Type B pancreatic cell (in vitro differentiated cells): ENCODE measurements around the gene MPST. TPM values are rescaled to one million over a fixed set of nuclear protein-coding genes. Genes with fewer than 3 reads are reported as not detected.

Source experiments
- DNase-seq: peaks from one replicate; pipeline ENCODE4 v3.0.0; 2021; ENCODE audit warnings: mixed read lengths; ENCODE audit not compliant: unreplicated experiment; ENCODE audit errors: extremely low spot score
- H3K27ac Mint-ChIP-seq: 2 replicates; pipeline ENCODE4 v1.8.0; 2021; ENCODE audit warnings: mild to moderate bottlenecking, mixed read lengths
- H3K27me3 Mint-ChIP-seq: 2 replicates; pipeline ENCODE4 v1.8.0; 2021; ENCODE audit warnings: mixed read lengths
- H3K36me3 Mint-ChIP-seq: 2 replicates; pipeline ENCODE4 v1.8.0; 2021; ENCODE audit warnings: mixed read lengths
- H3K4me1 Mint-ChIP-seq: one replicate; pipeline ENCODE4 v1.8.0; 2021; ENCODE audit warnings: mixed read lengths; ENCODE audit not compliant: unreplicated experiment
- H3K4me3 Mint-ChIP-seq: 2 replicates; pipeline ENCODE4 v1.8.0; 2021; ENCODE audit warnings: mild to moderate bottlenecking, mixed read lengths
- H3K9me3 Mint-ChIP-seq: 2 replicates; pipeline ENCODE4 v1.8.0; 2021; ENCODE audit warnings: mixed read lengths
- CTCF ChIP-seq: fragments of 200-600 bp; sonication (generic); conservative IDR thresholded peaks from 2 replicates; pipeline ENCODE4 v1.5.0; 2021; ENCODE audit warnings: antibody characterized with exemption, mild to moderate bottlenecking
- total RNA-seq: library from RNA; stranded (reverse); gene quantifications from 2 replicates; pipeline ENCODE4 v1.2.1, GENCODE V29; 2021; ENCODE audit warnings: low replicate concordance

Gene MPST
- total RNA-seq, 1 donor from 2014 or later, result 71.3 TPM

- H3K27ac Mint-ChIP-seq, result peak overlapping the region; percentile 2
- H3K4me1 Mint-ChIP-seq, result peaks cover 9% of the 10 kb centered on the region
- DNase-seq, result no peak
- no peaks in the 10 kb centered on the region for H3K36me3 Mint-ChIP-seq
- H3K4me3 Mint-ChIP-seq, result no peak overlapping the region
- no peak for TF ChIP-seq CTCF
- H3K9me3 Mint-ChIP-seq, result no peaks in the 10 kb centered on the region
- H3K27me3 Mint-ChIP-seq, result peaks cover 37% of the 10 kb centered on the region
These were observed 11.9 kb upstream of the MPST start for GRCh38 chr22:37007651-37008050.

- Mint-ChIP-seq H3K4me1 (peaks cover 9% of the 10 kb centered on the region), H3K4me3 (no peak overlapping the region), H3K27ac (no peak overlapping the region), H3K9me3 (no peaks in the 10 kb centered on the region), H3K36me3 (no peaks in the 10 kb centered on the region), H3K27me3 (peaks cover 30% of the 10 kb centered on the region)
- TF ChIP-seq CTCF, result no peak
- DNase-seq, result no peak
These were observed 11.2 kb upstream of the MPST start for GRCh38 chr22:37008365-37008764.

- Mint-ChIP-seq H3K4me3 (no peak overlapping the region), H3K27ac (no peak overlapping the region), H3K9me3 (no peaks in the 10 kb centered on the region), H3K36me3 (no peaks in the 10 kb centered on the region), H3K4me1 (peaks cover 13% of the 10 kb centered on the region), H3K27me3 (peaks cover 28% of the 10 kb centered on the region)
- no peak for TF ChIP-seq CTCF
- DNase-seq, result no peak
These were observed 10.1 kb upstream of the MPST start for GRCh38 chr22:37009490-37009889.

- no peak for DNase-seq
- no peak for TF ChIP-seq CTCF
- no peaks in the 10 kb centered on the region for H3K36me3 Mint-ChIP-seq
- no peaks in the 10 kb centered on the region for H3K9me3 Mint-ChIP-seq
- H3K4me3 Mint-ChIP-seq, result no peak overlapping the region
- H3K4me1 Mint-ChIP-seq, result peaks cover 15% of the 10 kb centered on the region
- no peak overlapping the region for H3K27ac Mint-ChIP-seq
- peaks cover 25% of the 10 kb centered on the region for H3K27me3 Mint-ChIP-seq
These were observed 9.4 kb upstream of the MPST start for GRCh38 chr22:37010174-37010573.

- no peak for TF ChIP-seq CTCF
These were observed 8.6 kb upstream of the MPST start for GRCh38 chr22:37010976-37011375.

GRCh38 chr22:37011472-37011871 lies 8.1 kb upstream of the MPST start:
- DNase-seq, result no peak
- H3K27ac Mint-ChIP-seq, result no peak overlapping the region
- H3K9me3 Mint-ChIP-seq, result no peaks in the 10 kb centered on the region
- peaks cover 16% of the 10 kb centered on the region for H3K27me3 Mint-ChIP-seq
- no peaks in the 10 kb centered on the region for H3K36me3 Mint-ChIP-seq
- peaks cover 19% of the 10 kb centered on the region for H3K4me1 Mint-ChIP-seq
- TF ChIP-seq CTCF, result no peak
- no peak overlapping the region for H3K4me3 Mint-ChIP-seq

More at GRCh38 chr22:37010976-37011375, 8.6 kb upstream of the MPST start:
- Mint-ChIP-seq H3K9me3 (no peaks in the 10 kb centered on the region), H3K4me1 (peaks cover 19% of the 10 kb centered on the region), H3K27ac (no peak overlapping the region), H3K36me3 (no peaks in the 10 kb centered on the region), H3K27me3 (peaks cover 21% of the 10 kb centered on the region), H3K4me3 (no peak overlapping the region)
- no peak for DNase-seq
